Measurements from ENCODE around the gene TENM4. TPM values are rescaled to one million over a fixed set of nuclear protein-coding genes. Genes with fewer than 3 reads are reported as not detected.

Gene TENM4
- total and polyA plus RNA-seq, 2 of the 8 experiments (the other 6 are each of a cell fraction or from before 2014, with no cell fraction given): 3.5 to 7.2 TPM

- TF ChIP-seq CBX5 (IDR thresholded peaks at IDR 0.05; ENCODE audit: low read depth, low read length): no peak
- TF ChIP-seq CREB1 (IDR thresholded peaks at IDR 0.05): no peak
- TF ChIP-seq ASH2L (IDR thresholded peaks at IDR 0.05; ENCODE audit: low read length): no peak
- TF ChIP-seq SIRT6 (IDR thresholded peaks at IDR 0.05; ENCODE audit: low read length): no peak
- TF ChIP-seq RAD21 (IDR thresholded peaks at IDR 0.05 in 1 of 2, conservative IDR thresholded peaks at IDR 0.05 in 1 of 2; ENCODE audit: low read depth in 2 of 2, low read length in 2 of 2): no peak
These were observed 274.9 kb downstream of the TENM4 start (continued) for GRCh38 chr11:79165908-79166307.
